ENCODE data around the gene CATSPER1. TPM values are rescaled to one million over a fixed set of nuclear protein-coding genes. Genes with fewer than 3 reads are reported as not detected.

CATSPER1 gene
- total RNA-seq, 8 experiments from 2014 or later: 0.21 to 3.1 (median 0.35) TPM; not detected in 3

- WGBS, 10 experiments: 100% methylated on average over 1 of the region's 39 CpGs; no CpG with 5 or more reads in 9 of the 10 experiments
- peak within 1 kb of the TSS; percentile 39 to 48 (median 46) for H3K4me3 ChIP-seq
These were observed 22.5 kb upstream of the CATSPER1 start, which contains the start of gene GAL3ST3 for GRCh38 chr11:66048547-66049323. Gene GAL3ST3, minus strand, starts transcription at chr11:66049161. Its CDS starts 3,746 bp downstream, at chr11:66045415.

GRCh38 chr11:66047541-66048365 lies 21.5 kb upstream of the CATSPER1 start:
- WGBS, 10 experiments: 28 to 100% (median 57%) methylated on average over 1 to 3 of the region's 11 CpGs; no CpG with 5 or more reads in 4 of the 10 experiments
- ATAC-seq (replicated peaks in 6 of 8): peak in 1 of 8 experiments; percentile 1
- Histone ChIP-seq H3K4me3 (peak overlapping the region; percentile 39 to 48 (median 46)), H3K4me1 (replicated peaks in 1 of 2) (peaks cover 23 to 33% of the 10 kb centered on the region in 2 donors), H3K27ac (no peak overlapping the region)
- in situ Hi-C loops (cut with MboI; ENCODE audit: low pct_unique_long_range_greater_than_20kb in 2 of 9, low sequenced_read_pairs in 9 of 9, unreplicated experiment in 9 of 9): no loop called here

More at GRCh38 chr11:66048547-66049323, 22.5 kb upstream of the CATSPER1 start, which contains the start of gene GAL3ST3:
- peak in 5 of 8 experiments; percentile 2 to 18 (median 12) for ATAC-seq (replicated peaks in 6 of 8)
- in situ Hi-C loops (cut with MboI; ENCODE audit: low pct_unique_long_range_greater_than_20kb in 2 of 9, low sequenced_read_pairs in 9 of 9, unreplicated experiment in 9 of 9): no loop called here
- Histone ChIP-seq H3K27ac (peak within 1 kb of the TSS; percentile 55 to 57), H3K4me1 (replicated peaks in 1 of 2) (peaks cover 26 to 38% of the 10 kb centered on the region in 2 donors)

- Histone ChIP-seq H3K4me3 (no peak overlapping the region), H3K4me1 (replicated peaks in 1 of 2) (peaks cover 23 to 33% of the 10 kb centered on the region in 2 donors), H3K27ac (no peak overlapping the region)
- in situ Hi-C loops (cut with MboI; ENCODE audit: low pct_unique_long_range_greater_than_20kb in 2 of 9, low sequenced_read_pairs in 9 of 9, unreplicated experiment in 9 of 9): no loop called here
- WGBS, 10 experiments: 80 to 100% (median 100%) methylated on average over 1 to 3 of the region's 3 CpGs; no CpG with 5 or more reads in 3 of the 10 experiments
- ATAC-seq (replicated peaks in 6 of 8): no peak
These were observed 20.6 kb upstream of the CATSPER1 start for GRCh38 chr11:66046901-66047300.

GRCh38 chr11:66045177-66045639 lies 18.9 kb upstream of the CATSPER1 start:
- peak; percentile 53 to 98 (median 64) for ATAC-seq (replicated peaks in 6 of 8)
- no peak overlapping the region for H3K4me3 ChIP-seq
- peaks cover 12 to 22% of the 10 kb centered on the region in 2 donors for H3K4me1 ChIP-seq (replicated peaks in 1 of 2)
- no peak overlapping the region for H3K27ac ChIP-seq
- in situ Hi-C loops (cut with MboI; ENCODE audit: low pct_unique_long_range_greater_than_20kb in 2 of 9, low sequenced_read_pairs in 9 of 9, unreplicated experiment in 9 of 9): no loop called here
- WGBS, 10 experiments: 20 to 70% (median 60%) methylated on average over 1 to 2 of the region's 11 CpGs; no CpG with 5 or more reads in 6 of the 10 experiments

- WGBS, 10 experiments: 26 to 97% (median 87%) methylated on average over 2 to 6 of the region's 6 CpGs; no CpG with 5 or more reads in 3 of the 10 experiments
- Histone ChIP-seq H3K4me1 (replicated peaks in 1 of 2) (peaks cover 12 to 22% of the 10 kb centered on the region in 2 donors), H3K27ac (no peak overlapping the region), H3K4me3 (no peak overlapping the region)
- in situ Hi-C loops (cut with MboI; ENCODE audit: low pct_unique_long_range_greater_than_20kb in 2 of 9, low sequenced_read_pairs in 9 of 9, unreplicated experiment in 9 of 9): no loop called here
- peak in 1 of 8 experiments; percentile 12 for ATAC-seq (replicated peaks in 6 of 8)
These were observed 18.5 kb upstream of the CATSPER1 start for GRCh38 chr11:66044757-66045156.

GRCh38 chr11:66042996-66043906 lies 17.0 kb upstream of the CATSPER1 start:
- Histone ChIP-seq H3K27ac (no peak overlapping the region), H3K4me3 (no peak overlapping the region), H3K4me1 (replicated peaks in 1 of 2) (peaks cover 5 to 8% of the 10 kb centered on the region in 2 donors)
- no peak for ATAC-seq (replicated peaks in 6 of 8)
- in situ Hi-C loops (cut with MboI; ENCODE audit: low pct_unique_long_range_greater_than_20kb in 2 of 9, low sequenced_read_pairs in 9 of 9, unreplicated experiment in 9 of 9): no loop called here
- WGBS, 10 experiments: 89 to 100% (median 96%) methylated on average over 5 to 56 of the region's 88 CpGs; no CpG with 5 or more reads in 1 of the 10 experiments

- no peak overlapping the region for H3K27ac ChIP-seq
- in situ Hi-C loops (cut with MboI; ENCODE audit: low pct_unique_long_range_greater_than_20kb in 2 of 9, low sequenced_read_pairs in 9 of 9, unreplicated experiment in 9 of 9): no loop called here
- no peak for ATAC-seq (replicated peaks in 6 of 8)
- peaks cover 0 to 6% of the 10 kb centered on the region in 2 donors for H3K4me1 ChIP-seq (replicated peaks in 1 of 2)
- 84 to 100% (median 96%) methylated on average over 2 to 47 of the region's 81 CpGs; no CpG with 5 or more reads in 5 of the 10 experiments for WGBS, 10 experiments
- no peak overlapping the region for H3K4me3 ChIP-seq
These were observed 16.1 kb upstream of the CATSPER1 start for GRCh38 chr11:66042227-66042995.

GRCh38 chr11:66039765-66040164 lies 13.5 kb upstream of the CATSPER1 start:
- no peak overlapping the region for H3K4me3 ChIP-seq
- in situ Hi-C loops (cut with MboI; ENCODE audit: low pct_unique_long_range_greater_than_20kb in 2 of 9, low sequenced_read_pairs in 9 of 9, unreplicated experiment in 9 of 9): no loop called here
- no peaks in the 10 kb centered on the region for H3K4me1 ChIP-seq (replicated peaks in 1 of 2)
- no peak for ATAC-seq (replicated peaks in 6 of 8)
- 25 to 100% (median 92%) methylated on average over 2 to 3 of the region's 3 CpGs; no CpG with 5 or more reads in 4 of the 10 experiments for WGBS, 10 experiments
- no peak overlapping the region for H3K27ac ChIP-seq

GRCh38 chr11:66037327-66037726 lies 11.0 kb upstream of the CATSPER1 start:
- no peak overlapping the region for H3K27ac ChIP-seq
- in situ Hi-C loops (cut with MboI; ENCODE audit: low pct_unique_long_range_greater_than_20kb in 2 of 9, low sequenced_read_pairs in 9 of 9, unreplicated experiment in 9 of 9): no loop called here
- H3K4me1 ChIP-seq (replicated peaks in 1 of 2): no peaks in the 10 kb centered on the region
- no peak overlapping the region for H3K4me3 ChIP-seq
- 63 to 100% (median 71%) methylated on average over 1 to 3 of the region's 3 CpGs; no CpG with 5 or more reads in 7 of the 10 experiments for WGBS, 10 experiments
- no peak for ATAC-seq (replicated peaks in 6 of 8)

- H3K4me3 ChIP-seq: no peak overlapping the region
- WGBS, 10 experiments: 0 to 86% (median 76%) methylated on average over 1 to 5 of the region's 5 CpGs; no CpG with 5 or more reads in 4 of the 10 experiments
- no peaks in the 10 kb centered on the region for H3K4me1 ChIP-seq (replicated peaks in 1 of 2)
- no peak overlapping the region for H3K27ac ChIP-seq
- in situ Hi-C loops (cut with MboI; ENCODE audit: low pct_unique_long_range_greater_than_20kb in 2 of 9, low sequenced_read_pairs in 9 of 9, unreplicated experiment in 9 of 9): no loop called here
- no peak for ATAC-seq (replicated peaks in 6 of 8)
These were observed 10.0 kb upstream of the CATSPER1 start for GRCh38 chr11:66036334-66036710.

GRCh38 chr11:66035653-66036333 lies 9.5 kb upstream of the CATSPER1 start:
- ATAC-seq (replicated peaks in 6 of 8): no peak
- 58 to 71% (median 63%) methylated on average over 3 of the region's 9 CpGs; no CpG with 5 or more reads in 6 of the 10 experiments for WGBS, 10 experiments
- no peaks in the 10 kb centered on the region for H3K4me1 ChIP-seq (replicated peaks in 1 of 2)
- H3K4me3 ChIP-seq: no peak overlapping the region
- in situ Hi-C loops (cut with MboI; ENCODE audit: low pct_unique_long_range_greater_than_20kb in 2 of 9, low sequenced_read_pairs in 9 of 9, unreplicated experiment in 9 of 9): no loop called here
- no peak overlapping the region for H3K27ac ChIP-seq
